GM12875 (cell line): ENCODE results near the gene AGPAT2.

ENCODE experiments used
- H3K4me3 ChIP-seq: one replicate; pipeline ENCODE4 v1.5.1; 2011; ENCODE audit warnings: low read depth, low read length, control low read depth
- CTCF ChIP-seq: IDR thresholded peaks from 2 replicates; pipeline ENCODE4 v1.5.1; 2011; ENCODE audit warnings: low read depth, mild to moderate bottlenecking, control low read depth, inconsistent platforms, low read length, moderate library complexity, borderline replicate concordance; ENCODE audit not compliant: insufficient read depth

The AGPAT2 gene

GRCh38 chr9:136723989-136724388 is 36.7 kb upstream of the AGPAT2 start:
- no peak for TF ChIP-seq CTCF
- H3K4me3 ChIP-seq: no peak overlapping the region

GRCh38 chr9:136723362-136723976 is 36.2 kb upstream of the AGPAT2 start:
- no peak overlapping the region for H3K4me3 ChIP-seq
- no peak for TF ChIP-seq CTCF

- TF ChIP-seq CTCF: no peak
- no peak overlapping the region for H3K4me3 ChIP-seq
Measured at GRCh38 chr9:136722969-136723356, 35.7 kb upstream of the AGPAT2 start.

- no peak for TF ChIP-seq CTCF
- no peak overlapping the region for H3K4me3 ChIP-seq
Measured at GRCh38 chr9:136722093-136722968, 35.1 kb upstream of the AGPAT2 start.

GRCh38 chr9:136721339-136722092 is 34.3 kb upstream of the AGPAT2 start:
- H3K4me3 ChIP-seq: no peak overlapping the region
- TF ChIP-seq CTCF: no peak

GRCh38 chr9:136720898-136721338 is 33.7 kb upstream of the AGPAT2 start:
- no peak overlapping the region for H3K4me3 ChIP-seq
- no peak for TF ChIP-seq CTCF
